Measurements from ENCODE around the gene LRIG2.
"Not testable (repeated sequence)": the region's sequence is repeated elsewhere in the genome, so short reads cannot be mapped to it uniquely, and the experiment has no call there.

Gene LRIG2

DNA sequence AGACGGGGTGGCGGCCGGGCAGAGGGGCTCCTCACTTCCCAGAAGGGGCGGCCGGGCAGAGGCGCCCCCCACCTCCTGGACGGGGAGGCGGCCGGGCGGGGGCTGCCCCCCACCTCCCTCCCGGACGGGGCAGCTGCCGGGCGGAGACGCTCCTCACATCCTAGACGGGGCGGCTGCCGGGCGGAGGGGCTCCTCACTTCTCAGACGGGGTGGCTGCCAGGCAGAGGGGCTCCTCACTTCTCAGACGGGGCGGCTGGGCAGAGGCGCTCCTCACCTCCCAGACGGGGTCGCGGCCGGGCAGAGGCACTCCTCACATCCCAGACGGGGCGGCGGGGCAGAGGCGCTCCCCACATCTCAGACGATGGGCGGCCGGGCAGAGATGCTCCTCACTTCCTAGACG lies 9.5 kb upstream of the LRIG2 start:
- not testable (repeated sequence) for DNase-seq (ENCODE audit: low read depth)

DNA sequence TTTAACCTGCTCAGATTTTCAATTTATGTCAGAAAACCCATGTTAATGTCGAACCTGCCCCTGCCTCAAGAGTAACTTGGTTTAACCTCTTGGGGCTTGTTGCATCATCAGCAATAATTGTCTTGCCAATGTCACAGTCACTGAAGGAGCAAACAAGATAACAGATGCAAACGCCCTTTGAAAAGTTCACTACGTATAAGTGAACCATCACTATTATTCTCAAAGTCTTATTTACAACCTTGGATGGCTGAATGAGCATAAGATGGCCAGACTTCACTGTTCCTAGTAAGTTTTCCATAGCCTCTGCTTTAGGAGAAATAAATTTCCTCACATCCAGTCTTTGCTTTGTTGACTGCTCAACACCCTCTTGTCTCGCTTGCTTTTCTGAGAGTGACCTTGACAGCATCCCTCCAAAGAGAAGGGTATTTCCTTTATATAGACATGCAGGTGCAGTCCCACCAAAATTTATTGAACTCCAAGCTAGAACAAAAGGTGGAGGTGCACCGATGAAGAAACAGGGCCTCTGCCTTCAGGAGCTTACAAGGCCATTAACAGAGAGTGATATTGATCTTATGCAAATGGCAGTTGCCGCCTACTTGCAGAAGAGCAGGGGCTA lies 749 bp upstream of the LRIG2 start:
- DNase-seq (ENCODE audit: low read depth): no peak

GRCh38 chr1:113073479-113073950 lies 517 bp downstream of the LRIG2 start:
- DNase-seq (ENCODE audit: low read depth): no peak

GRCh38 chr1:113074237-113074636 lies 1.2 kb downstream of the LRIG2 start:
- no peak for DNase-seq (ENCODE audit: low read depth)

DNA sequence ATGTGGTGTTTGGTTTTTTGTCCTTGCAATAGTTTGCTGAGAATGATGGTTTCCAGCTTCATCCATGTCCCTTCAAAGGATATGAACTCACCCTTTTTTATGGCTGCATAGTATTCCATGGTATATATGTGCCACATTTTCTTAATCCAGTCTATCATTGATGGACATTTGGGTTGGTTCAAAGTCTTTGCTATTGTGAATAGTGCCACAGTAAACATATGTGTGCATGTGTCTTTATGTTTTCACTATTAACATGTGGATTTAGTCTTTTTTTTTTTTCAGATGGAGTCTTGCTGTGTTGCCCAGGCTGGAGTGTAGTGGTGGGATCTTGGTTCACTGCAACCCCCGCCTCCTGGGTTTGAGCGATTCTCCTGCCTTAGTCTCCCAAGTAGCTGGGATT lies 5.0 kb downstream of the LRIG2 start:
- not testable (repeated sequence) for DNase-seq (ENCODE audit: low read depth)

- DNase-seq (ENCODE audit: low read depth): no peak
Measured at GRCh38 chr1:113086541-113086940, 13.5 kb downstream of the LRIG2 start.

- no peak for DNase-seq (ENCODE audit: low read depth)
Measured at GRCh38 chr1:113088972-113089371, 16.0 kb downstream of the LRIG2 start.

DNA sequence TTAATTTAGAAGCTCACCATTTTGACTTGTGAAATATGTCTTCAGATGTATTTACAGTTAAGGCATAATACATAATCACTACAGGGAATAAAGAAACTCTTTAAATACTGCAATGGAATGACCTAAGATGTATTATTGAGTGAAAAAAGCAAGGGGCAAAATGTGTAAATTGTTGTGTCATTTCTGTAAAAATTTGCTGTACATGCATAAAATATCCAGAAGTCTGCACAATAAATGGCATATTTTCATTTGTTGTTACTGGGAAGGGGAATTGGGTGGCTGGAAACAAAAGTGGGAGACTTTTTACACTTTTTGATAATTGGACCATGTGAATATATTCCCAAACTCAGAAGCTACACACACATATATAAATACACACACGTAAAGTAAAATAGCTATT lies 17.1 kb downstream of the LRIG2 start:
- DNase-seq (ENCODE audit: low read depth): no peak

GRCh38 chr1:113091988-113092594 lies 19.1 kb downstream of the LRIG2 start:
- DNase-seq (ENCODE audit: low read depth): no peak

DNA sequence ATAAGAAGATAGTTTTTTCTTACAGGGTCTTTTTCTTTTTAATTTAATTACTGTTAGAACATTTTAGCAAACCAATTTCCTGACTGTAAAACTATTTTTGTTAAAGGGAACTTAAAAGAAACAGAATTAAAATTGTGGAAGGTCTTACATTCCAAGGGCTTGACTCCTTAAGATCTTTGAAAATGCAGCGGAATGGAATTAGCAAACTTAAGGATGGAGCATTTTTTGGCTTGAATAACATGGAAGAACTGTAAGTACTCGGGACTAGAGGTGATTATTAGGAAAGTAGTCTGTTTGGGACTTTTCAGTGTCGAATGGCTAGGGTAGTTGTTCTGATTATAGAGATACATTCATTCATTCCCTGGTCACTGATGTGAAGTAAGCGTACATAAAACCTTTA lies 21.5 kb downstream of the LRIG2 start:
- no peak for DNase-seq (ENCODE audit: low read depth)

DNA sequence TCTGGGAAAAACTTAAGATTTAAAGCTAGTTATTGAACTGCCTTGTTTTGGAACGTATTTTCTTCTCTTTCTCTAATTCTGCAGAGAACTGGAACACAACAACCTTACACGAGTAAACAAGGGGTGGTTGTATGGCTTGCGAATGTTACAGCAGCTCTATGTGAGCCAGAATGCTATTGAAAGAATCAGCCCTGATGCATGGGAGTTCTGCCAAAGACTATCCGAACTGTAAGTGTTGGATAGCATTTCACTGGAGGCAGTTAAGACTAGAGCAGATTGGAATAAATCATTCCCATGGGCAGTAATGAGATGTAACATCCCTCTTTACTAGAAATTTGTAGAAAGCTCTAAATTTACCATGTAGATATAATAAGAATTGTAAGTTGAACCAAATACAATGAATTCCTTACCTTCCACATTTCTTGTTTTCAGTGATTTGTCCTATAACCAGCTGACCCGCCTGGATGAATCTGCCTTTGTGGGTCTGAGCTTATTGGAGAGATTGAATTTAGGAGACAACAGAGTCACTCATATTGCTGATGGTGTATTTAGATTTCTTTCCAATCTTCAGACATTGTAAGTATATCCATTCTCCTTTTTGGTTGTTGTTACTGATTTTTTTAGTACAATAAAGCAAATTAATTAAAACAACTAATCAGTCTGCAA lies 22.9 kb downstream of the LRIG2 start:
- no peak for DNase-seq (ENCODE audit: low read depth)

DNA sequence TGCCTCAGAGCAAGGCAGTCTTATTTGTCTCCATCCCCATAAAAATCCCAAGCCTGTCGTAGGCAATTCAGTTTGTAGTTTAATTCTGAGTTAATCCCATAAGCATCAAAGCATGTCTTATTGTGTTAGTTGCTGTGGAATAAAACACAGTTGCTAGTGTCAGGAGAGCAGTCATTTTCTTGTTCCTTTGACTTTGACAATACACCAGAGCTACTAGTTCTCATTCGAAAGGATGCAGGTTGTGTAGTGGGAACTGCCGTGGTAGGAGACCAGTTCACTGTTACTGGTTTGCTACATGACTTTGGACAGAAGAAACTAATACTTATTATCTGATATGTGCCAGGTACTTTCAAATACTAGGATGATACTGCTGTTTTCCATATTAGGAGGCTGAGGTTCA lies 23.5 kb downstream of the LRIG2 start:
- no peak for DNase-seq (ENCODE audit: low read depth)

GRCh38 chr1:113101588-113101987 lies 28.6 kb downstream of the LRIG2 start:
- no peak for DNase-seq (ENCODE audit: low read depth)

GRCh38 chr1:113103048-113103447 lies 30.1 kb downstream of the LRIG2 start:
- no peak for DNase-seq (ENCODE audit: low read depth)

GRCh38 chr1:113103977-113104376 lies 31.0 kb downstream of the LRIG2 start:
- DNase-seq (ENCODE audit: low read depth): no peak

GRCh38 chr1:113106910-113107309 lies 33.9 kb downstream of the LRIG2 start:
- no peak for DNase-seq (ENCODE audit: low read depth)

DNA sequence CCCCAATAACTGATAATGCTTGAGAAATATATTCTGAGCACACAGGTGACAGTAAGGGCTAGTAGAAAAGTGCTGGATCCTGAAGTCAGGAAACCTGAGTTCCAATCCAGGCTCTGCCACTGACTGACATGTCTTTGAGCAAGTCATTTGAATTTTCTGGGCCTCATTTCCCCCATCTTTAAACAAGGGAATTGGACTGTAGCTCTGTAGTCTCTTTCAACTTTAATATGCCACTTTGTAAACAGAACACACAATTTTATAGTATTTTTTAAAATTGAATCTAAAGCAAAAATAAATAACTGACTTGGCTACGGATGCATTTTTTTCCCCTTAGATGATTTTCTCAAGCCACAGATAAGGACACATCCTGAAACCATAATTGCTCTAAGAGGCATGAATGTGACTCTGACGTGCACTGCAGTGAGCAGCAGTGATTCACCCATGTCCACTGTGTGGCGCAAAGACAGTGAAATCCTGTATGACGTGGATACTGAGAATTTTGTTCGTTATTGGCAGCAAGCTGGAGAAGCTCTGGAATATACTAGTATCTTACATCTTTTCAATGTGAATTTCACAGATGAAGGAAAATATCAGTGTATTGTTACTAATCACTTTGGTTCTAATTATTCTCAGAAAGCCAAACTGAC lies 37.0 kb downstream of the LRIG2 start:
- no peak for DNase-seq (ENCODE audit: low read depth)

- no peak for DNase-seq (ENCODE audit: low read depth)
Measured at GRCh38 chr1:113118266-113118665, 45.3 kb downstream of the LRIG2 start.

DNA sequence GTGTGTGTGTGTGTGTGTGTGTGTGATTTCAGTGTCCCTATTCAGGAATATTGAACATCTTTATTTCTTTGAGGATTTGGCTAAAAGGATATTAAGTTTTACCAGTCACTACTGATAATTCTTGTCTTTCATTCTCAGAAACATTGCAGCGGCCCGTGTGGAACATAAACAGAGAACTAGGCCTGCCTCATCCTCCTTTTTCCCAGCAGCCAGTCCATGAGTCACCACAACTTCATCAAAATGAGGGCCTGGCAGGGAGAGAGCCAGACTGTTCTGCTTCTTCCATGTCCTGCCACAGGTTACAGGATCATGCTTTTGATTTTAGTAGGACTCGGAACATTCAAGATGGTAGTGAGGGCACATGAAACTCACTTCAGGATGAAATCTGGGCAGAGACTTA lies 50.7 kb downstream of the LRIG2 start:
- no peak for DNase-seq (ENCODE audit: low read depth)

DNA sequence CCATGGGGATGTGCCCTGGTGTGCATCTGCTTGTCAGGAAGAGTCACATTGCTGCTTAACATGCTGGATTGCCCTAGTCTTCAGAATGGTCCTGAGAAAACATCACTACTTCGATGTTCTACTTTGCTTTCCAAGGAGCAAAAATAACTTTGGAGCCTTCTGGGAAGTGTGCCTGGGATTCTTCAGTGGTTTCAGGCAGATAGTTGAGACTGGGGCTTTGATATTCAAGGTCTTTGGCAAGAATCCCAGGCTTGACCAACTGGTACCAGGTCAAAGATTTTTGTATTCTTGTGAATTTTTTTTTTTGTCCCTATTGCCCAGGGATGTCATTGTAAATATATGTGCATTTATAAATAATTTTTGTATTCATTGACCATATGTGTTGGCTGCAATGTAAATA lies 51.4 kb downstream of the LRIG2 start:
- DNase-seq (ENCODE audit: low read depth): no peak

DNA sequence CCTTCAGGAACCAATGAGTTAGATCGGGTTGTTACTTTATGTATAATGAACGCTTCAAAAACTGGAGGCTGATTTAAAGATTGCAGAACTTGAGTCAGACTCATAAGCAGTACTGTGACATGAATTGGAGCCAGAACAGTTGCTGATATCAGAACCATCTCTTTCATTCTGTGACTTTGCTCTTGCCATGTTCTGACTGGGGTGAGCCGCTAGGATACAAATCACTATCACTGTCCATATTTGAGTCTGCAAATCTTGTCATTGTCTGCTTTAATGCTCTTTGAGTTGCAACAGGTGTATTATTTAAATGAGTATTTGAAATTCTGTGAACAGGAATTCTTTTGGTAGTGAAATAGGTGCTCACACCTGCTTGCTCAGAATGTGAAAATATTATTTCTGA lies 52.5 kb downstream of the LRIG2 start:
- DNase-seq (ENCODE audit: low read depth): no peak

- DNase-seq (ENCODE audit: low read depth): no peak
Measured at GRCh38 chr1:113126207-113126606, 53.2 kb downstream of the LRIG2 start.

- DNase-seq (ENCODE audit: low read depth): no peak
Measured at GRCh38 chr1:113128116-113128515, 55.1 kb downstream of the LRIG2 start.
